ENCODE measurements around the gene MYH14. TPM values are rescaled to one million over a fixed set of nuclear protein-coding genes. Genes with fewer than 3 reads are reported as not detected.

MYH14 gene
- polyA plus RNA-seq, 1 of the 3 experiments (the other 2 are of a cell fraction): 0.02 TPM

- no peak for DNase-seq
- no peak overlapping the region for H2AFZ ChIP-seq (ENCODE audit: low read depth)
- H3K79me2 ChIP-seq (ENCODE audit: insufficient read depth): no peaks in the 10 kb centered on the region
- no peaks in the 10 kb centered on the region for H4K20me1 ChIP-seq (ENCODE audit: insufficient read depth)
- CTCF ChIA-PET: no interaction called here
- no peak overlapping the region for H3K4me2 ChIP-seq
- no peaks in the 10 kb centered on the region for H3F3A ChIP-seq (replicated peaks; ENCODE audit: insufficient read depth)
- H3K36me3 ChIP-seq (replicated peaks in 1 of 2; ENCODE audit: control insufficient read depth in 1 of 2, insufficient read depth in 2 of 2, low read length in 1 of 2): no peaks in the 10 kb centered on the region
- no peaks in the 10 kb centered on the region for H3K9me2 ChIP-seq
- POLR2A ChIA-PET: no interaction called here
- H3K27ac ChIP-seq (ENCODE audit: low read depth in 2 of 2, low read length in 1 of 2): no peak overlapping the region
- H3K9ac ChIP-seq: no peak overlapping the region
- H3K4me3 ChIP-seq (ENCODE audit: low read depth in 2 of 2, low read length in 1 of 2): no peak overlapping the region
- H3K4me1 ChIP-seq (ENCODE audit: control insufficient read depth in 1 of 2, insufficient read depth in 2 of 2, low read depth in 1 of 2, low read length in 1 of 2): no peaks in the 10 kb centered on the region
- peaks cover 62% of the 10 kb centered on the region for H3K27me3 ChIP-seq (ENCODE audit: insufficient read depth)
- TF ChIP-seq USF2 (IDR thresholded peaks at IDR 0.05; ENCODE audit: borderline replicate concordance, low read depth, low read length): no peak
- no peak for TF ChIP-seq FOXM1 (IDR thresholded peaks at IDR 0.05; ENCODE audit: low read depth)
- no peak for TF ChIP-seq SIN3A (IDR thresholded peaks at IDR 0.05; ENCODE audit: borderline replicate concordance, low read depth, low read length)
- TF ChIP-seq USF1 (IDR thresholded peaks at IDR 0.05; ENCODE audit: borderline replicate concordance, low read depth): no peak
- TF ChIP-seq ELF1 (IDR thresholded peaks at IDR 0.05): no peak
- no peak for TF ChIP-seq MAX (IDR thresholded peaks at IDR 0.05; ENCODE audit: low read depth)
- no peak for TF ChIP-seq SMC3 (IDR thresholded peaks at IDR 0.05; ENCODE audit: low read depth, low read length)
- no peak for TF ChIP-seq PBX3 (IDR thresholded peaks at IDR 0.05)
- no peak for TF ChIP-seq TAF1 (IDR thresholded peaks at IDR 0.05; ENCODE audit: borderline replicate concordance, low read depth, low read length)
- TF ChIP-seq ZBTB33 (IDR thresholded peaks at IDR 0.05; ENCODE audit: borderline replicate concordance, low read depth): no peak
- no peak for TF ChIP-seq CTCF (IDR thresholded peaks at IDR 0.05)
- TF ChIP-seq FOSL2 (IDR thresholded peaks at IDR 0.05; ENCODE audit: borderline replicate concordance, low read depth): no peak
- TF ChIP-seq EP300 (IDR thresholded peaks at IDR 0.05; ENCODE audit: borderline replicate concordance in 1 of 2, low read depth in 1 of 2, low read length in 1 of 2): no peak
- no peak for TF ChIP-seq YY1 (IDR thresholded peaks at IDR 0.05; ENCODE audit: low read depth)
- TF ChIP-seq RXRA (IDR thresholded peaks at IDR 0.05; ENCODE audit: borderline replicate concordance, low read depth): no peak
- 21% methylated on average over 6 of the region's 6 CpGs for WGBS (ENCODE audit: low lambda C conversion rate)
- H3K9me3 ChIP-seq: no peaks in the 10 kb centered on the region
These were observed 2.8 kb downstream of the MYH14 start for GRCh38 chr19:50206191-50206590.

Measured in SK-N-SH (cell line).